ENCODE measurements around the gene BHLHE40.

- TF ChIP-seq CTCF (IDR thresholded peaks at IDR 0.05) (no peak), MAX (IDR thresholded peaks at IDR 0.05; ENCODE audit: low read depth) (no peak), EZH2phosphoT487 (IDR thresholded peaks at IDR 0.05; ENCODE audit: borderline replicate concordance, low read depth) (no peak), GATA2 (CRISPR knock-in tag; IDR thresholded peaks at IDR 0.05) (no peak), NRF1 (IDR thresholded peaks at IDR 0.05; ENCODE audit: low read depth, low read length) (no peak), MXI1 (IDR thresholded peaks at IDR 0.05; ENCODE audit: low read depth, low read length) (no peak), TAF1 (IDR thresholded peaks at IDR 0.05; ENCODE audit: borderline replicate concordance, low read depth, low read length) (no peak), EP300 (IDR thresholded peaks at IDR 0.05; ENCODE audit: borderline replicate concordance in 1 of 2, low read depth in 1 of 2, low read length in 1 of 2) (no peak), RXRA (IDR thresholded peaks at IDR 0.05; ENCODE audit: borderline replicate concordance, low read depth) (no peak)
Observed at GRCh38 chr3:5017925-5018531, 38.8 kb downstream of the BHLHE40 start.
